DOHH2 (cell line): ENCODE results near the gene PCDH9.

ENCODE experiments used
- CTCF ChIP-seq: fragments of 200-600 bp; sonication (generic); IDR thresholded peaks from one replicate; pipeline ENCODE4 v1.5.1; 2014; ENCODE audit warnings: antibody characterized with exemption, mild to moderate bottlenecking, low read depth, low read length; ENCODE audit not compliant: poor library complexity, severe bottlenecking
- EZH2phosphoT487 ChIP-seq: fragments of 200-600 bp; sonication (generic); IDR thresholded peaks from 2 replicates; pipeline ENCODE4 v1.6.1; 2017; ENCODE audit warnings: borderline replicate concordance, mild to moderate bottlenecking, antibody characterized with exemption, low read length, moderate library complexity, mixed read lengths

- TF ChIP-seq CTCF (no peak), EZH2phosphoT487 (no peak)
These were observed 566.4 kb downstream of the PCDH9 start for GRCh38 chr13:66663711-66664110.
